SK-N-MC (cell line): ENCODE data around the gene CRY1.

Experiments used
- EZH2 ChIP-seq: fragments of 200-600 bp; sonication (generic); IDR thresholded peaks from one replicate; pipeline ENCODE4 v1.6.1; 2017; ENCODE audit warnings: antibody characterized with exemption
- FOXP2 ChIP-seq: optimal IDR thresholded peaks from 2 replicates; pipeline ENCODE3; 2011; ENCODE audit warnings: mild to moderate bottlenecking, moderate library complexity; ENCODE audit not compliant: insufficient read depth; ENCODE audit errors: extremely low read length, control extremely low read depth
- POLR2AphosphoS5 ChIP-seq: IDR thresholded peaks from 2 replicates; pipeline ENCODE4 v1.6.1; 2012; ENCODE audit warnings: mild to moderate bottlenecking, low read depth, low read length, borderline replicate concordance

DNA sequence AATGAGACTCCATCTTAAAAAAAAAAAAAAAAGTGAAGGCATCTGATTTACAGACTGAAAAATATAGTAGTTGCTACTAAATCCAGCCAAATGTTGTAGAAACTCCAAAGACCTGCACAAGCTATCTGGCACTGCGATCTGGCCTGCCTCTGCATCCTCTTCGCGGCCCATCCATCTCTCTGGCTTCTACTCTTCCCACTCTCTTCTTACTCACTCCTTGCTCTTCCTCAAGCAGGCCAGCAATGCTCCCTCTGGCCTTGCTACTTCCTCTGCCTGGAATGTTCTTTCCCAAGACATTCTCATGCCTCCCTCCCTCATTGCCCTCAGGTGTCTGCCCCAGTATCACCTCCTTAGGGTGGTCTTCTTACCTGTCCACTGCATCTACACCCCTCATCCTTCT, 9.7 kb upstream of the CRY1 start:
- TF ChIP-seq POLR2AphosphoS5 (no peak), EZH2 (no peak), FOXP2 (no peak)
